PC-9 (cell line): ENCODE data around the gene SEMA6A. TPM values are rescaled to one million over a fixed set of nuclear protein-coding genes. Genes with fewer than 3 reads are reported as not detected.

ENCODE experiments used
- BruUV-seq: library from RNA; stranded (reverse); fragments of 400-500 nt; replicated peaks from 2 replicates; lab custom pipeline; 2021; lab: Mats Ljungman, UMichigan
- CTCF ChIA-PET: fragments of 300-600 bp; sonication (Branson Sonifier 250); formaldehyde crosslinking; loops from one replicate; lab custom pipeline; 2022; ENCODE audit warnings: antibody characterized with exemption; lab: Charles Lee
- POLR2A ChIA-PET: fragments of 300-600 bp; sonication (Branson Sonifier 250); formaldehyde crosslinking; loops from one replicate; lab custom pipeline; 2022; ENCODE audit warnings: antibody characterized with exemption; ENCODE audit not compliant: unreplicated experiment; lab: Charles Lee
- DNase-seq, 2 experiments: peaks; one replicate each; pipeline versions ENCODE4 v3.0.0 to v3.0.0-alpha.2; 2015 to 2022; ENCODE audit warnings: mixed read lengths in 1 of 2
- H2AFZ ChIP-seq: fragments of 200-600 bp; sonication (generic); 2 replicates; pipeline ENCODE4 v1.8.1; 2017; ENCODE audit warnings: antibody characterized with exemption
- H3F3A ChIP-seq: fragments of 200-600 bp; sonication (generic); 2 replicates; pipeline ENCODE4 v1.8.1; 2017; ENCODE audit warnings: antibody characterized with exemption, mild to moderate bottlenecking, low read depth; ENCODE audit not compliant: insufficient read depth
- H3K27ac ChIP-seq: fragments of 200-600 bp; sonication (generic); 2 replicates; pipeline ENCODE4 v1.6.1; 2016; ENCODE audit warnings: mixed run types
- H3K27me3 ChIP-seq: fragments of 200-600 bp; sonication (generic); 2 replicates; pipeline ENCODE4 v1.6.1; 2016; ENCODE audit warnings: low read depth, mixed run types; ENCODE audit not compliant: insufficient read depth
- H3K36me3 ChIP-seq: fragments of 200-600 bp; sonication (generic); 2 replicates; pipeline ENCODE4 v1.6.1; 2016; ENCODE audit warnings: low read depth, mixed run types
- H3K4me1 ChIP-seq: fragments of 200-600 bp; sonication (generic); replicated peaks from 2 replicates; pipeline ENCODE4 v1.6.1; 2016; ENCODE audit warnings: mixed run types; ENCODE audit not compliant: insufficient read depth
- H3K4me2 ChIP-seq: fragments of 200-600 bp; sonication (generic); 2 replicates; pipeline ENCODE4 v1.6.1; 2017; ENCODE audit warnings: mixed run types
- H3K4me3 ChIP-seq: fragments of 200-600 bp; sonication (generic); 2 replicates; pipeline ENCODE4 v1.6.1; 2016; ENCODE audit warnings: mixed run types
- H3K79me2 ChIP-seq: fragments of 200-600 bp; sonication (generic); 2 replicates; pipeline ENCODE4 v1.6.1; 2017; ENCODE audit warnings: low read depth, mixed run types
- H3K9me2 ChIP-seq: fragments of 200-600 bp; sonication (generic); 2 replicates; pipeline ENCODE4 v1.8.1; 2017; ENCODE audit warnings: mild to moderate bottlenecking; ENCODE audit not compliant: insufficient read depth
- H3K9me3 ChIP-seq: fragments of 200-600 bp; sonication (generic); 2 replicates; pipeline ENCODE4 v1.8.1; 2016; ENCODE audit warnings: low read depth; ENCODE audit not compliant: insufficient read depth
- H4K20me1 ChIP-seq: fragments of 200-600 bp; sonication (generic); 2 replicates; pipeline ENCODE4 v1.8.1; 2017; ENCODE audit not compliant: insufficient read depth
- EZH2 ChIP-seq: fragments of 200-600 bp; sonication (generic); IDR thresholded peaks from 2 replicates; pipeline ENCODE4 v1.8.0; 2017; ENCODE audit warnings: antibody characterized with exemption, low read depth
- intact Hi-C: fragments of 100-400 bp; cut with micrococcal nuclease; formaldehyde crosslinking; loops from one replicate; pipeline ENCODE4 v1.10.0; 2022; ENCODE audit not compliant: unreplicated experiment
- total RNA-seq: library from RNA; stranded (reverse); gene quantifications from 2 replicates; pipeline ENCODE4 v1.2.3, GENCODE V29; 2021
- TF ChIP-seq, protein P1 (sequence below): fragments of 200-600 bp; sonication (generic); conservative IDR thresholded peaks from 2 replicates; pipeline ENCODE4 v1.6.1; 2017; ENCODE audit warnings: mixed run types, antibody characterized with exemption, mild to moderate bottlenecking, moderate library complexity

SEMA6A gene
- total RNA-seq, 1 experiment from 2014 or later = not detected

DNA sequence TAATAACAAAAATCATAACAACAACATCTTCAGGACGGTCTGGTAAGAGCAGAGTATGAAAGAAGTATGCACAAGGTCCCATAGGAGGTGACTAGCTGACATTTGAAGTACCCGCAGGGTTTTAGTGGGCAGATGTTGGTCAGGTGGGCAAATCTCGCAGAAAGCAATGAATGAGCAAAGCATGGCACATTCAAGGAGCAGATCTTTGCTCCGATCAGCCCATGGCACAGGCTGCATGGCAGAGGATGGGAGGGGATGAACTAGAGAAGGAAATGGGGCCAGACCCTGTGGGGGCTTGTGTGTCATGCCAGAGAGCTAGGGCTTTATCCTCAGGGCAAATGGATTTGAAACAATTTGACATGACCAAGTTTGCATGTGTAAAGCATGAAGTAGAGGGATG, 90.0 kb downstream of the SEMA6A start:
- no TSS peak for BruUV-seq
- POLR2A ChIA-PET = no interaction called here
- no peak for DNase-seq
- intact Hi-C loops = no loop called here
- Histone ChIP-seq H3K4me1 (no peaks in the 10 kb centered on the region), H3K79me2 (no peaks in the 10 kb centered on the region), H3K27ac (no peak overlapping the region), H4K20me1 (no peaks in the 10 kb centered on the region), H3K27me3 (peaks cover 57% of the 10 kb centered on the region), H3K9me3 (no peaks in the 10 kb centered on the region), H3K9me2 (no peaks in the 10 kb centered on the region), H2AFZ (no peak overlapping the region), H3K4me2 (no peak overlapping the region), H3K4me3 (no peak overlapping the region), H3K36me3 (no peaks in the 10 kb centered on the region), H3F3A (no peaks in the 10 kb centered on the region)
- no peak for TF ChIP-seq EZH2
- TF ChIP-seq, protein P1, sequence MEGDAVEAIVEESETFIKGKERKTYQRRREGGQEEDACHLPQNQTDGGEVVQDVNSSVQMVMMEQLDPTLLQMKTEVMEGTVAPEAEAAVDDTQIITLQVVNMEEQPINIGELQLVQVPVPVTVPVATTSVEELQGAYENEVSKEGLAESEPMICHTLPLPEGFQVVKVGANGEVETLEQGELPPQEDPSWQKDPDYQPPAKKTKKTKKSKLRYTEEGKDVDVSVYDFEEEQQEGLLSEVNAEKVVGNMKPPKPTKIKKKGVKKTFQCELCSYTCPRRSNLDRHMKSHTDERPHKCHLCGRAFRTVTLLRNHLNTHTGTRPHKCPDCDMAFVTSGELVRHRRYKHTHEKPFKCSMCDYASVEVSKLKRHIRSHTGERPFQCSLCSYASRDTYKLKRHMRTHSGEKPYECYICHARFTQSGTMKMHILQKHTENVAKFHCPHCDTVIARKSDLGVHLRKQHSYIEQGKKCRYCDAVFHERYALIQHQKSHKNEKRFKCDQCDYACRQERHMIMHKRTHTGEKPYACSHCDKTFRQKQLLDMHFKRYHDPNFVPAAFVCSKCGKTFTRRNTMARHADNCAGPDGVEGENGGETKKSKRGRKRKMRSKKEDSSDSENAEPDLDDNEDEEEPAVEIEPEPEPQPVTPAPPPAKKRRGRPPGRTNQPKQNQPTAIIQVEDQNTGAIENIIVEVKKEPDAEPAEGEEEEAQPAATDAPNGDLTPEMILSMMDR = no peak
- CTCF ChIA-PET = no interaction called here

DNA sequence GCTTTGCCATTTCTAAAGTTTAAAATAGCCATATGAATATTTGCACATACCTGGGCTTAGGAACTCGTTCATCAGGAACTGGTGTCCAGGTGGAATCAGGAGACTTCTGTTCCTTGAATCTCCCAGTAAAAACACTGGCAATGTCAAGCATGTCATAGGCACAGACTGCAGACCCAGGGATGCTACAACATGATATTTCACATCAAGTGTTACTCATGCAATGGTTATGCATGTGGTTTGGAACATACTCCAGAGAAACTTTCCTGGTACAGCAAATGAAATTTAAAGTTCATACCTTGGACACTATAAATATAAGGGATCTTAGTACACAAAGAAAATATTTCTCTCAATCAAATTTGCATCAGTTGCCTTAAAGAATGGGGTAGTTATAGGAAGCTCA, 92.2 kb downstream of the SEMA6A start:
- H3F3A ChIP-seq = no peaks in the 10 kb centered on the region
- intact Hi-C loops = no loop called here
- H3K9me3 ChIP-seq = no peaks in the 10 kb centered on the region
- H3K4me1 ChIP-seq = no peaks in the 10 kb centered on the region
- H3K4me3 ChIP-seq = no peak overlapping the region
- no peaks in the 10 kb centered on the region for H4K20me1 ChIP-seq
- ChIA-PET POLR2A (no interaction called here), CTCF (no interaction called here)
- BruUV-seq = no TSS peak
- H3K36me3 ChIP-seq = no peaks in the 10 kb centered on the region
- H3K27me3 ChIP-seq = peaks cover 38% of the 10 kb centered on the region
- H3K27ac ChIP-seq = no peak overlapping the region
- no peak overlapping the region for H2AFZ ChIP-seq
- H3K79me2 ChIP-seq = no peaks in the 10 kb centered on the region
- DNase-seq = no peak
- no peak overlapping the region for H3K4me2 ChIP-seq
- TF ChIP-seq EZH2 = no peak
- TF ChIP-seq, protein P1 = no peak
- H3K9me2 ChIP-seq = no peaks in the 10 kb centered on the region

DNA sequence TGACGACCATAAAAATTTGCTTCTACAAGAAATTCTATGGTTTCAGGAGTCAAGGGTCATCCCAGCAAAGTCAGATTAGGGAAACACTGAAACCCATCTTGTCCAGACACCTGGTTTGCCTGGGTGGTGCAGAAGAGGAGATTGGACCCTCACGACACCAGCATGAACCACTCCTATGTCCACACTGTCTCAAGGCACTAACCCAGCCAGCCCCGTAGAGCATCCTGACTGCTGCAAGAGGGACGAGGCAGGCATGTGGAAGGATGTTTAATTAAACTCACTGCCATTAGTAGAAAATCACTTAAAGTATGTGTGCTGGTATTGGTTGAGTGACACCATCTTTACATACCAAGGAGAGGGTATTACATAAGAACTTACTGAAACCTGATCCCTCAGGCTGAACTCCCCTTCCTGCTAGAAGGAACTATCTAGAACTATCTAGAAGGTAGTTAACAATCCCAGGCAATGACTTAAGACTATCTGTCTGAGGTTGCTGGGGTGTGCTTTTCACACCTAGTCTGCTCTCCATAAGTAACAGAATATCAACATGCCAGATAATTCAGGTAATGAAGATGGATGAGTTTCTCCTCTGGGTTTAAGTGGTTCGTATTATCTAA, 93.6 kb downstream of the SEMA6A start:
- Histone ChIP-seq H3K9me3 (no peaks in the 10 kb centered on the region; the same call in 1 of the 2 replicates), H4K20me1 (no peaks in the 10 kb centered on the region), H3F3A (no peaks in the 10 kb centered on the region), H2AFZ (no peak overlapping the region), H3K4me3 (no peak overlapping the region), H3K4me1 (no peaks in the 10 kb centered on the region), H3K27me3 (peaks cover 28% of the 10 kb centered on the region), H3K9me2 (no peaks in the 10 kb centered on the region), H3K36me3 (no peaks in the 10 kb centered on the region), H3K4me2 (no peak overlapping the region), H3K27ac (no peak overlapping the region), H3K79me2 (no peaks in the 10 kb centered on the region)
- DNase-seq = no peak
- TF ChIP-seq, protein P1 = no peak
- no peak for TF ChIP-seq EZH2
- POLR2A ChIA-PET = no interaction called here
- intact Hi-C loops = no loop called here
- BruUV-seq = no TSS peak
- CTCF ChIA-PET = no interaction called here
